ENCODE results near the gene NUDT8.

GRCh38 chr11:67638535-67639437 is 9.0 kb upstream of the NUDT8 start:
- TF ChIP-seq EZH2 (IDR thresholded peaks at IDR 0.05; ENCODE audit: insufficient read depth, poor library complexity, severe bottlenecking) (no peak), EZH2phosphoT487 (IDR thresholded peaks at IDR 0.05; ENCODE audit: insufficient read depth, low read depth) (no peak)
